ENCODE data around the gene PRDM4.

PRDM4 gene

DNA sequence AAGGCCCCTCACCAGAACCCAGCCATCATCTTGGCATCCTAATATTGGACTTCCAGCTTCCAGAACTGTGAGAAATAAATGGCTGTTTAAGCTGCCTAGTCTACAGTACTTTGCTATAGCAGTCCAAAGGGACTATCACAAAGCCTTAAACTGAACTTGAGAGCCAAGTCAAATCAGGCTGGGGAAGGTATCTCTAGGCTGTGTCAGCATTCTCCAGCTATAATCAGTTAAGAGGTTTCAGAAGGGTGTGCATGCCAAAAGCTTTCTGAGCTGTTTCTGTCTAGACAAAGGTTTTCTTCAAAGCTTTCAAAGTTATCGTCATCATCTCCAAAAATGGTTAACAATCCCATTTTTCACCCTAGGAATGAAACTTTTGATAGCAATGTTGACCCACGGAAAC is 21.1 kb upstream of the PRDM4 start:
- DNase-seq (ENCODE audit: low read depth) = no peak
- H3K4me3 ChIP-seq (ENCODE audit: low read depth, low read length) = no peak overlapping the region
- TF ChIP-seq, protein P1, sequence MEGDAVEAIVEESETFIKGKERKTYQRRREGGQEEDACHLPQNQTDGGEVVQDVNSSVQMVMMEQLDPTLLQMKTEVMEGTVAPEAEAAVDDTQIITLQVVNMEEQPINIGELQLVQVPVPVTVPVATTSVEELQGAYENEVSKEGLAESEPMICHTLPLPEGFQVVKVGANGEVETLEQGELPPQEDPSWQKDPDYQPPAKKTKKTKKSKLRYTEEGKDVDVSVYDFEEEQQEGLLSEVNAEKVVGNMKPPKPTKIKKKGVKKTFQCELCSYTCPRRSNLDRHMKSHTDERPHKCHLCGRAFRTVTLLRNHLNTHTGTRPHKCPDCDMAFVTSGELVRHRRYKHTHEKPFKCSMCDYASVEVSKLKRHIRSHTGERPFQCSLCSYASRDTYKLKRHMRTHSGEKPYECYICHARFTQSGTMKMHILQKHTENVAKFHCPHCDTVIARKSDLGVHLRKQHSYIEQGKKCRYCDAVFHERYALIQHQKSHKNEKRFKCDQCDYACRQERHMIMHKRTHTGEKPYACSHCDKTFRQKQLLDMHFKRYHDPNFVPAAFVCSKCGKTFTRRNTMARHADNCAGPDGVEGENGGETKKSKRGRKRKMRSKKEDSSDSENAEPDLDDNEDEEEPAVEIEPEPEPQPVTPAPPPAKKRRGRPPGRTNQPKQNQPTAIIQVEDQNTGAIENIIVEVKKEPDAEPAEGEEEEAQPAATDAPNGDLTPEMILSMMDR (IDR thresholded peaks at IDR 0.05; ENCODE audit: low read depth, low read length, missing control alignments) = no peak
- in situ Hi-C loops (cut with HindIII; ENCODE audit: low sequenced_read_pairs) = no loop called here

DNA sequence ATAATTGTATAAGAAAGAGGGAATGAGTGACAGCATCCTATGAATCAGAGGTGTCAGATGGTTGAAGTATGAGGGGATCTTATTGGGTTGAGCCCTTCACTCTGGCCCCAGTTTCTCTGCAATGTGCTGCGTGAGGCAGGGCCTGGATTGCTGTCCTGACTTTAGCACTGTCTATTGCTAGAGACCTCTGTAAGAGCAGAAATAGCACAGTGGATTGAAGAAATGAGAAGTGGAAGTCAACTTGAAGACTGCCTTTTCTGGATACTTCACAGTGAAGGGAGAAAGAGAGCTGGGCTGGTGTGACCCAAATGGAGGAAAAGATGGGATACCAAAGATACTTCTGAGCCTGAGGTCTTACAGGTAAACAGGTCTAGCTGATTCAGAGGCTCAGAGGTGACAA is 19.4 kb upstream of the PRDM4 start:
- TF ChIP-seq, protein P1 (IDR thresholded peaks at IDR 0.05; ENCODE audit: low read depth, low read length, missing control alignments) = no peak
- in situ Hi-C loops (cut with HindIII; ENCODE audit: low sequenced_read_pairs) = no loop called here

DNA sequence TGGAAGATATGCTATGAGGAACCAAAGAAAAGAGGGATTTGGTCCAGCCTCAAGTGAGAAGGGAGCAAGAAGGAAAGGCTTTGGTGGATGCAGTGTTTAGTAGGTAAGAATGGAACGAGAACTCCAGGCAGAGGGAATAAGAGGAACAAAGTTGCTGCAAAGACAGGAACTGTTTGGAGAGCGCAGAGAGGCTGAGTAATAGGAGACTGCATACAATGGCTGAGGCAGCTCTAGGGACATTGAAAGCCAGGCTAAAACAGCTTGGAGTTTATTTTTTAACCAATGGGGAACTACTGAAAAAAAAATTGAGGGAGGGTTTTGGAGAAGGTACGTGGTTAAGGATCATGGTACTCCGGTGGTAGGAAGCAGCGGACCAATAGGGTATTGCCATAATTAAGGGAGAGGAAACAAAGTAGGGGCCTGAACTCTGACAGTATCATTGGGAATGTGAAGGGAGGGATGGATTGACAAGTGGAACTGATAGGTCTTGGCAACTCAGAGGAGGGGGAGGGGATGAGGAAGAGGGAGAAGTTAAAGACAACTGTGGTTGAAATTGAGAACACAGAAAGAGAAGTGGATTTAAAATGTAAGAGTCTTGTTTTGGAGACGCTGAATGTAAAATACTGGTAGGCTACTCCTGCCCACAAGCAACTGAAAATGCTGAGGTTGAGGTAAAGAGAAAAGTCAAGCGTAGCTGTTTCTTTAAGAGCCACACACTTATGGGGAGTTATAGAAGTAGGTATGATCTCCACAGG is 18.3 kb upstream of the PRDM4 start:
- TF ChIP-seq, protein P1 (IDR thresholded peaks at IDR 0.05; ENCODE audit: low read depth, low read length, missing control alignments) = no peak
- DNase-seq (ENCODE audit: low read depth) = no peak
- H3K4me3 ChIP-seq (ENCODE audit: low read depth, low read length) = no peak overlapping the region
- in situ Hi-C loops (cut with HindIII; ENCODE audit: low sequenced_read_pairs) = no loop called here

More for the DNA sequence above, 19.4 kb upstream of the PRDM4 start:
- no peak for DNase-seq (ENCODE audit: low read depth)
- no peak overlapping the region for H3K4me3 ChIP-seq (ENCODE audit: low read depth, low read length)

DNA sequence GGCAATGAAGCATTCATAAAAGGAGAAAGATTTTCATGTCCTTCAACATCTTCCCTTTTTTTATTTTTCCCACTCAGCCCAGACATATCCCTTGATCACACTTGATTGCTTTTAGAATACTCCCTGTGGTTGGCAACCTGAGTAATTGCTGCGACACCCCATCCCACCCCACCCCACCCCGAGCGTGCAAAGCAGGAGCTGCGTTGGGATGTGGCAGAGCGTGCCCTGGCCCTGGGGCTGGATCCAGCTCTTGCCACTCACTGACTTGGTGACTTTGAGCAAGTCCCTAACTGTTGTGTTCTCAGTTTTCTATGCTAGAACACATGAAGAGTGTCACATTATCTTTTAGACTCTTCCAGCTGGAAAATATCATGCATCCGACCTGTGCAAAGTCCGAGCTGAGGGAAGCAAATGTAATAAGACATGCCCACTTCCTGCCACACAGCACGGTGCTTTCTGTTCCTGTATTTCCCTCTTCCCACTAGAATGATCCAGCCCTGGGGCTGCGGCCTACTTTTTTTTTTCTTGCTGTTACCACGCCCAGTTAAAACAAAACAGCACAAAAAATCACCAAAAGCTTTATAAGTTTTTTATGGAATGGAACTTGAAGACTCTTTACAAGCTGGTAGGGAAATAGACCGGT is 17.6 kb upstream of the PRDM4 start:
- H3K4me3 ChIP-seq (ENCODE audit: low read depth, low read length) = no peak overlapping the region
- in situ Hi-C loops (cut with HindIII; ENCODE audit: low sequenced_read_pairs) = no loop called here
- no peak for DNase-seq (ENCODE audit: low read depth)
- TF ChIP-seq, protein P1 (IDR thresholded peaks at IDR 0.05; ENCODE audit: low read depth, low read length, missing control alignments) = no peak

DNA sequence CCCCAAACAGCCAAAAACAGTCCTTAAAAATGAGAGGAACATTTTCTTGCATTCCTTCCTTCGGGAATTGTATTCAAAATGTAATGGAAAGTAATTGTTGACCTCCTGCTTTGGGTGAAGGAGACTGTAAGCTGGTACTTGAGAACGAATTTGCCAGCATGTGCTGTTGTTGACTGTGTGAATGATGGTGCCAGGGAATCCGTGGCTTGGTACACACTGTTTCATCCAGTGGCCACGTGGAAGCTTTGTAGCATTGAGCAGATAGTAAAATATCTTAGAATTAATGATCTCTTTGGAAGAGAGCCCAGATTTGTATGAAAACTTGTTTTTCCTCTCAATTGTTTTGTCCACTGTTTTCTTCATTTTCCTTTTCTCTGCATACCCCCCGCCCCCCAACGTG is 15.2 kb upstream of the PRDM4 start:
- no peak overlapping the region for H3K4me3 ChIP-seq (ENCODE audit: low read depth, low read length)
- TF ChIP-seq, protein P1 (IDR thresholded peaks at IDR 0.05; ENCODE audit: low read depth, low read length, missing control alignments) = no peak
- in situ Hi-C loops (cut with HindIII; ENCODE audit: low sequenced_read_pairs) = no loop called here
- no peak for DNase-seq (ENCODE audit: low read depth)

DNA sequence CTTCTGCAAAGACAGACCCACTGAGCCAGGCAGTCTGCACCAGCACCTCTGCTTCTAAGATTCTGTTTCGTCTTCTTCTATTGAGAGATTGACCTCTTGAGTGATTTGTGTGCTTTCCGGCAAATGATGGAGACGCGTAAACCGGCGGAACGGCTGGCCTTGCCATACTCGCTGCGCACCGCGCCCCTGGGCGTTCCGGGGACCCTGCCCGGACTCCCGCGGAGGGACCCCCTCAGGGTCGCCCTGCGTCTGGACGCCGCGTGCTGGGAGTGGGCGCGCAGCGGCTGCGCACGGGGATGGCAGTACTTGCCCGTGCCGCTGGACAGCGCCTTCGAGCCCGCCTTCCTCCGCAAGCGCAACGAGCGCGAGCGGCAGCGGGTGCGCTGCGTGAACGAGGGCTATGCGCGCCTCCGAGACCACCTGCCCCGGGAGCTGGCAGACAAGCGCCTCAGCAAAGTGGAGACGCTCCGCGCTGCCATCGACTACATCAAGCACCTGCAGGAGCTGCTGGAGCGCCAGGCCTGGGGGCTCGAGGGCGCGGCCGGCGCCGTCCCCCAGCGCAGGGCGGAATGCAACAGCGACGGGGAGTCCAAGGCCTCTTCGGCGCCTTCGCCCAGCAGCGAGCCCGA is 14.3 kb upstream of the PRDM4 start:
- DNase-seq (ENCODE audit: low read depth) = no peak
- in situ Hi-C loops (cut with HindIII; ENCODE audit: low sequenced_read_pairs) = no loop called here

More for the DNA sequence above, 14.3 kb upstream of the PRDM4 start:
- no peak overlapping the region for H3K4me3 ChIP-seq (ENCODE audit: low read depth, low read length)
- TF ChIP-seq, protein P1 (IDR thresholded peaks at IDR 0.05; ENCODE audit: low read depth, low read length, missing control alignments) = no peak
